ENCODE results near the gene SSX3.
"Not testable (repeated sequence)": the region's sequence is repeated elsewhere in the genome, so short reads cannot be mapped to it uniquely, and the experiment has no call there.

DNA sequence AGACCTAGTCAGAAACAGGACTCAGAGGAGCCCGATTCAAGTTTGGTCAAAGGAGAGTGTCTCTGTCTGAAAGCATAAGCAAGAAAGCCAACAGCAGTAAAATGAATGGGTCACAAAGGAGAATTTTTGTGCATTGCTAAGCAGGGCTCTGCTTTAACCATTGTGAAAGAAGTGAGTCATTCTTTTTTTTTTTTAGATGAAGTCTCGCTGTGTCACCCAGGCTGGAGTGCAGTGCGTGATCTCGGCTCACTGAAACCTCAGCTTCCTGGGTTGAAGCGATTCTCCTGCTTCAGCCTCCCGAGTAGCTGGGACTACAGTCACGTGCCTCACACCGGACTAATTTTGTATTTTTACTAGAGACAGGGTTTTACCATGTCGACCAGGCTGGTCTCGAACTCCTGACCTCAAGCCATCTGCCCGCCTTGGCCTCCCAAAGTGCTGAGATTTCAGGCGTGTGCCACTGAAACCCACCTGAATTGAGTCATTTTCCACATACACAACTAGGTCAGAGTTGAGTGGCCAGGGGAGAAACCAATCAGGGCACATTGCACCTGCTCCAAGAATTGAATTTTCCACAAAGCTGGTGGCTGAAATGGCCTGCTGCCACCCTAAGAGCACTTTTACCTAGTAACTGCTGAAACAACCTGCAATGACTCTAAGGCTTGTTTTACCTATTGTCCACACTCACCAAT is 11.4 kb upstream of the SSX3 start:
- TF ChIP-seq CTCF, POLR2A (IDR thresholded peaks at IDR 0.05): not testable (repeated sequence)
